H1 (cell line): ENCODE results near the gene CEP57L1.

Experiments
- CEBPB ChIP-seq: IDR thresholded peaks from 2 replicates; pipeline ENCODE4 v1.6.1; 2012; ENCODE audit warnings: low read depth, low read length
- CTCF ChIP-seq, 3 experiments: IDR thresholded peaks; 1 replicate in 2 of 3; 2 replicates in 1 of 3; pipeline versions ENCODE4 v1.5.1 to v1.6.1; 2011; ENCODE audit warnings: low read length in 3 of 3, mild to moderate bottlenecking in 3 of 3, inconsistent platforms in 2 of 3, low read depth in 1 of 3, moderate library complexity in 1 of 3; ENCODE audit not compliant: insufficient read depth in 1 of 3; ENCODE audit errors: control extremely low read depth in 1 of 3
- E2F6 ChIP-seq: IDR thresholded peaks from 2 replicates; pipeline ENCODE4 v1.6.1; 2012; ENCODE audit warnings: inconsistent platforms
- MAFK ChIP-seq: IDR thresholded peaks from 2 replicates; pipeline ENCODE4 v1.6.1; 2012; ENCODE audit warnings: low read depth, mild to moderate bottlenecking, improper control_type of control experiment, low read length
- POLR2AphosphoS5 ChIP-seq: IDR thresholded peaks from 2 replicates; pipeline ENCODE4 v1.6.1; 2011; ENCODE audit warnings: low read depth, low read length
- SP2 ChIP-seq: IDR thresholded peaks from 2 replicates; pipeline ENCODE4 v1.6.1; 2012; ENCODE audit warnings: mild to moderate bottlenecking, low read length, inconsistent platforms
- ZNF274 ChIP-seq: IDR thresholded peaks from 2 replicates; pipeline ENCODE4 v1.7.0; 2012; ENCODE audit warnings: low read length, borderline replicate concordance; ENCODE audit errors: extremely low read depth

GRCh38 chr6:109060571-109060970 is 34.7 kb upstream of the CEP57L1 start:
- TF ChIP-seq ZNF274 (no peak), MAFK (no peak), POLR2AphosphoS5 (no peak), CTCF (IDR thresholded peaks at IDR 0.05; ENCODE audit: control extremely low read depth in 1 of 3, insufficient read depth in 1 of 3, low read depth in 1 of 3, low read length in 3 of 3) (no peak), CEBPB (no peak), E2F6 (no peak), SP2 (no peak)
